GM12872 (cell line): Measurements from ENCODE around the gene RIMS1.

Experiments used
- TF ChIP-seq, protein P1 (sequence below): IDR thresholded peaks from 3 replicates; pipeline ENCODE4 v1.5.1; 2011; ENCODE audit warnings: low read depth, mild to moderate bottlenecking, low read length, moderate library complexity; ENCODE audit not compliant: insufficient read depth

Gene RIMS1

GRCh38 chr6:71982389-71982788 is 96.0 kb downstream of the RIMS1 start:
- TF ChIP-seq, protein P1, sequence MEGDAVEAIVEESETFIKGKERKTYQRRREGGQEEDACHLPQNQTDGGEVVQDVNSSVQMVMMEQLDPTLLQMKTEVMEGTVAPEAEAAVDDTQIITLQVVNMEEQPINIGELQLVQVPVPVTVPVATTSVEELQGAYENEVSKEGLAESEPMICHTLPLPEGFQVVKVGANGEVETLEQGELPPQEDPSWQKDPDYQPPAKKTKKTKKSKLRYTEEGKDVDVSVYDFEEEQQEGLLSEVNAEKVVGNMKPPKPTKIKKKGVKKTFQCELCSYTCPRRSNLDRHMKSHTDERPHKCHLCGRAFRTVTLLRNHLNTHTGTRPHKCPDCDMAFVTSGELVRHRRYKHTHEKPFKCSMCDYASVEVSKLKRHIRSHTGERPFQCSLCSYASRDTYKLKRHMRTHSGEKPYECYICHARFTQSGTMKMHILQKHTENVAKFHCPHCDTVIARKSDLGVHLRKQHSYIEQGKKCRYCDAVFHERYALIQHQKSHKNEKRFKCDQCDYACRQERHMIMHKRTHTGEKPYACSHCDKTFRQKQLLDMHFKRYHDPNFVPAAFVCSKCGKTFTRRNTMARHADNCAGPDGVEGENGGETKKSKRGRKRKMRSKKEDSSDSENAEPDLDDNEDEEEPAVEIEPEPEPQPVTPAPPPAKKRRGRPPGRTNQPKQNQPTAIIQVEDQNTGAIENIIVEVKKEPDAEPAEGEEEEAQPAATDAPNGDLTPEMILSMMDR: no peak

- TF ChIP-seq, protein P1: no peak
Observed at GRCh38 chr6:71983131-71983530, 96.8 kb downstream of the RIMS1 start.

GRCh38 chr6:71994705-71995271 is 108.4 kb downstream of the RIMS1 start:
- TF ChIP-seq, protein P1: no peak

DNA sequence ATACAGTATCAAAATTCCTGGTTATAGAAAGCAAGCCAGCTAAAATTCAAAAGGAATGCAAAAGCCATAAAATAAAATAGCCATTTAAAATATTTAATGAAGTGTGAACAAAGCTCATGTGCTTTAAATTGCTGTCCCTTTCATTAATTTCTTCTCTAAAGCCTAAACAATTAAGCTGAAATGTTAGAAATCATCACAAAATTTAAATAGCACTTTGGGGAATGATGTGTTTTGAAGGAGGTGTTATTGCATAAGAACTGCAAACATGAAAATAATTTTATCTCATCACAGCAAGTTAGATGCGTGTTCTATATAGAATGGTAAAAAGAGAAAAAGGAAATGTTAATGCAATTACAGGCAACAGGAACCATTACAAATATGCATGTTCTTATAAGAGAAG is 111.0 kb downstream of the RIMS1 start:
- TF ChIP-seq, protein P1: no peak

DNA sequence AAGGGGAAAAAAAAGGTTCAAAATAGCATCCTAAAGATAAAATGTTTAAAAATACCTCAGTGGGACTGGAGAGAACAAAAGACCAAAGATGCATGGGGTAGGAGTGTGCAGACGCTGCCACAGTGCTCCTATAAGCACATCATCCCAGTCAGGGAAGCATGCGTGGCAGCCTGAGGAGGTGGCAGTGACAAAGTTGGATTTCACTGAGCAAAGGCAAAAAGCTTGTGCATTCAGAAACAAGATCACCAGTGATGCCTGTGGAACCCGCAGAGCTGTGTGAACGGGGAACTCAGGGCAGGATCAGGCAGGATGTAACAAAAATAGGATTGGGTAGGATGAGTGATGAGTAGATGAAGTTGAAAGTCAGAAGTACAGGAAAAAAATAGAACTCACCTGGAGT is 116.1 kb downstream of the RIMS1 start:
- TF ChIP-seq, protein P1: no peak

- TF ChIP-seq, protein P1: no peak
Observed at GRCh38 chr6:72022830-72023229, 136.5 kb downstream of the RIMS1 start.

DNA sequence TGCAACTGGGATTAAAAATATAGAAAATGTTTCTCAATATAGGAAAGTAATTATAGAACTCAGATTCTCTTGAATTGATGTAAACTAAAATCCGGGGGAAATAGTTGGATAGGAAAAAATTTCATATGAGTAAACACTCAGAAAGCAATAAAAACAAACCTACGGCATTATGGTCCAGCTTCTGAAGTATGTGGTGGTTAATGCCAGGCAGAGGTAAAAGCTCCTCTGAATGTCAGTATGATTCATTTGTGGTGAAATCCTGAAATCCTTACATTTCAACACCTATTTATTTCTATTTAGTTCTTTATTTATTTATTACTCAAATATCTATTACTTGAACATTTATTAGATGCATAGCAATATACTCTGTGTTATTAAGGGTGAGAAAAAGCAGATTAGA is 145.1 kb downstream of the RIMS1 start:
- TF ChIP-seq, protein P1: no peak
